Natural killer cell (primary cell): Measurements from ENCODE around the gene UGP2. TPM values are rescaled to one million over a fixed set of nuclear protein-coding genes. Genes with fewer than 3 reads are reported as not detected.

Experiments used
- ATAC-seq, 3 donors: fragments of 150-1000 bp in 2 of 3; fragments of 200-7000 bp in 1 of 3; cut with Tn5 transposase; 1 replicate in 1 of 3; 2 replicates in 2 of 3; pipeline ENCODE4 v1.10.0; 2021; ENCODE audit warnings: mild to moderate bottlenecking in 2 of 3, moderate library complexity in 2 of 3
- DNase-seq, 2 donors: peaks; one replicate each; pipeline versions ENCODE4 v3.0.0 to v3.0.0-alpha.2; 2013 to 2021; ENCODE audit warnings: mixed read lengths in 1 of 2
- H3K27ac ChIP-seq: one replicate; pipeline ENCODE4 v1.5.1; 2013; ENCODE audit warnings: mild to moderate bottlenecking, low read length
- H3K27me3 ChIP-seq: one replicate; pipeline ENCODE4 v1.6.1; 2013; ENCODE audit warnings: low read length; ENCODE audit not compliant: control insufficient read depth, insufficient read depth
- H3K36me3 ChIP-seq: one replicate; pipeline ENCODE4 v1.6.1; 2013; ENCODE audit warnings: low read length; ENCODE audit not compliant: control insufficient read depth, insufficient read depth
- H3K4me1 ChIP-seq: one replicate; pipeline ENCODE4 v1.6.1; 2013; ENCODE audit warnings: low read length; ENCODE audit not compliant: control insufficient read depth, insufficient read depth
- H3K4me3 ChIP-seq: one replicate; pipeline ENCODE4 v1.5.1; 2013; ENCODE audit warnings: low read length
- H3K9me3 ChIP-seq: one replicate; pipeline ENCODE4 v1.6.1; 2013; ENCODE audit warnings: low read length; ENCODE audit not compliant: control insufficient read depth, insufficient read depth
- H3K27ac Mint-ChIP-seq, 2 donors: one replicate each; pipeline ENCODE4 v1.8.0; 2022; ENCODE audit warnings: mild to moderate bottlenecking in 2 of 2, mixed read lengths in 2 of 2, moderate library complexity in 1 of 2
- H3K27me3 Mint-ChIP-seq, 2 donors: one replicate each; pipeline ENCODE4 v1.8.0; 2022; ENCODE audit warnings: low read depth in 2 of 2, mixed read lengths in 2 of 2
- H3K36me3 Mint-ChIP-seq: one replicate; pipeline ENCODE4 v1.8.0; 2022; ENCODE audit warnings: mixed read lengths
- H3K4me1 Mint-ChIP-seq, 2 donors: one replicate each; pipeline ENCODE4 v1.8.0; 2022; ENCODE audit warnings: mixed read lengths in 2 of 2
- H3K4me3 Mint-ChIP-seq: one replicate; pipeline ENCODE4 v1.8.0; 2022; ENCODE audit warnings: mild to moderate bottlenecking, moderate library complexity, mixed read lengths
- H3K9me3 Mint-ChIP-seq, 2 donors: one replicate each; pipeline ENCODE4 v1.8.0; 2022; ENCODE audit warnings: mixed read lengths in 2 of 2
- CTCF ChIP-seq: fragments of 200-600 bp; IDR thresholded peaks from one replicate; pipeline ENCODE4 v1.8.0; 2022; ENCODE audit warnings: antibody characterized with exemption
- WGBS: methylation state at CpG from one replicate; pipeline ENCODE4 v1.1.7; 2013; ENCODE audit warnings: missing lambda C conversion rate; ENCODE audit not compliant: insufficient coverage; 5-methylcytosine and 5-hydroxymethylcytosine counted together
- intact Hi-C: fragments of 100-400 bp; cut with micrococcal nuclease; formaldehyde crosslinking; loops from one replicate; pipeline ENCODE4 v1.14.2; 2022
- total RNA-seq, 4 donors: library from RNA; stranded (reverse); fragments of 120-200 nt in 1 of 4; gene quantifications; one replicate each; pipeline versions ENCODE4 v1.2.3 to v1.2.4, GENCODE V29; 2013 to 2022

Gene UGP2
- total RNA-seq, 3 donors from 2014 or later (not counting 1 experiment from before 2014, with no cell fraction given), result 100 to 117 (median 101) TPM

- Histone ChIP-seq H3K27ac (no peak overlapping the region), H3K36me3 (peaks cover 62% of the 10 kb centered on the region), H3K27me3 (no peaks in the 10 kb centered on the region), H3K9me3 (no peaks in the 10 kb centered on the region), H3K4me1 (no peaks in the 10 kb centered on the region), H3K4me3 (no peak overlapping the region)
- intact Hi-C loops, result no loop called here
- H3K4me1 Mint-ChIP-seq, result peaks cover 4 to 7% of the 10 kb centered on the region in 2 donors
- 97% methylated on average over 2 of the region's 2 CpGs for WGBS
- no peaks in the 10 kb centered on the region for H3K27me3 Mint-ChIP-seq
- peaks cover 10% of the 10 kb centered on the region for H3K36me3 Mint-ChIP-seq
- H3K4me3 Mint-ChIP-seq, result no peak overlapping the region
- TF ChIP-seq CTCF, result no peak
- DNase-seq, result no peak
- no peak for ATAC-seq
- H3K27ac Mint-ChIP-seq, result peak overlapping the region in 1 of 2 donors; percentile 68
- H3K9me3 Mint-ChIP-seq, result no peaks in the 10 kb centered on the region
Observed at GRCh38 chr2:63893163-63893562, 51.5 kb downstream of the UGP2 start.

- Histone ChIP-seq H3K36me3 (peaks cover 63% of the 10 kb centered on the region), H3K4me3 (no peak overlapping the region), H3K27me3 (no peaks in the 10 kb centered on the region), H3K27ac (no peak overlapping the region), H3K9me3 (no peaks in the 10 kb centered on the region), H3K4me1 (no peaks in the 10 kb centered on the region)
- Mint-ChIP-seq H3K27me3 (no peaks in the 10 kb centered on the region), H3K36me3 (peaks cover 10% of the 10 kb centered on the region), H3K4me1 (peaks cover 0 to 2% of the 10 kb centered on the region in 2 donors), H3K4me3 (no peak overlapping the region), H3K27ac (peak overlapping the region; percentile 14 to 18), H3K9me3 (no peaks in the 10 kb centered on the region)
- 100% methylated on average over 1 of the region's 1 CpG for WGBS
- intact Hi-C loops, result no loop called here
- no peak for TF ChIP-seq CTCF
- DNase-seq (no peak), ATAC-seq (no peak)
Observed at GRCh38 chr2:63894167-63894566, 52.5 kb downstream of the UGP2 start.

- no peak for ATAC-seq
- Mint-ChIP-seq H3K9me3 (peaks cover 0 to 2% of the 10 kb centered on the region in 2 donors), H3K4me3 (no peak overlapping the region), H3K27ac (peak overlapping the region; percentile 4 to 28), H3K27me3 (no peaks in the 10 kb centered on the region), H3K36me3 (peaks cover 9% of the 10 kb centered on the region), H3K4me1 (no peaks in the 10 kb centered on the region)
- no peak overlapping the region for H3K27ac ChIP-seq
- H3K4me1 ChIP-seq, result no peaks in the 10 kb centered on the region
- H3K36me3 ChIP-seq, result peaks cover 29% of the 10 kb centered on the region
- H3K9me3 ChIP-seq, result peaks cover 5% of the 10 kb centered on the region
- no peaks in the 10 kb centered on the region for H3K27me3 ChIP-seq
- H3K4me3 ChIP-seq, result no peak overlapping the region
- WGBS, result 100% methylated on average over 2 of the region's 5 CpGs
- DNase-seq, result no peak
- intact Hi-C loops, result no loop called here
- TF ChIP-seq CTCF, result no peak
Observed at GRCh38 chr2:63898839-63899238, 57.1 kb downstream of the UGP2 start.

GRCh38 chr2:63899639-63900038, 57.9 kb downstream of the UGP2 start:
- TF ChIP-seq CTCF, result no peak
- H3K36me3 ChIP-seq, result peaks cover 28% of the 10 kb centered on the region
- Mint-ChIP-seq H3K9me3 (peaks cover 0 to 2% of the 10 kb centered on the region in 2 donors), H3K36me3 (peaks cover 11% of the 10 kb centered on the region), H3K4me3 (no peak overlapping the region), H3K4me1 (no peaks in the 10 kb centered on the region), H3K27me3 (no peaks in the 10 kb centered on the region), H3K27ac (no peak overlapping the region)
- H3K4me1 ChIP-seq, result no peaks in the 10 kb centered on the region
- no peak overlapping the region for H3K27ac ChIP-seq
- H3K27me3 ChIP-seq, result no peaks in the 10 kb centered on the region
- DNase-seq, result no peak
- WGBS, result 93% methylated on average over 1 of the region's 1 CpG
- intact Hi-C loops, result no loop called here
- H3K9me3 ChIP-seq, result peaks cover 5% of the 10 kb centered on the region
- no peak overlapping the region for H3K4me3 ChIP-seq
- no peak for ATAC-seq
